ENCODE measurements around the gene PAGE2.

DNA sequence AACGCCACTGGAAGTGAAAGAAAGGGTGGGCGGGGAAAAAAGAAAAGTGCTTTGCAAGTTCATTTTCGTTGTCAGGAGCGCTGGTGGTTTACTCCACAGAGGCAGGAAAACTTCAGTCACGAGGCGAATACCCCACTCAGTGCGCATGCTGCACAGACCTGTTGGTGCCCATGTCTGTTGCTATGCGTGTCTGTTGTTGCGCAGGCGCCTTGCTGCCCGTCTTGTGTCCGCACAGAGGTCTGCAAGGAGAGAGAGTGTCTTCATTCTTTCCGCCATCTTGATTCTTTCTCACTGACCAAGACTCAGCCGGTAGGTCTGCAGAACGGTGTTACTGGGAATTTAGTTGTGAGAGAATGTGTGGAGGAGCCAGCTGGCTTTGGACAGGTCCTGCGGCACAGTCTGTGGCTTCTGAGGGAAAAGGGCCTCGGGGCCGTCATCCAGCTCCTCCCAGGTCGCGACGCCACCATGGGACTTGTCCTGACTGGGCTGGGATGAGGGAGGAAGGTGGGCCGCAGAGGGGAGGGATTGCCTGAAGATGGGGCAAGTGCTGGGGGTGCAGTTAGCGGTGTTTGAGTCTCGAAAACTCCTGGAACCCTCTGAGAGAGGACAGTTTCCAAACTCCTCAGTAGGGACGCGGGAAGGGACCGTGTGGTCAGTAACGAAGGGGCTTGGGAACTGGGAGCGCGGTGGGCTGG lies at the start of gene PAGE2:
- TF ChIP-seq CTCF (conservative IDR thresholded peaks at IDR 0.05; ENCODE audit: low read length) = no peak
- no peak for TF ChIP-seq EZH2phosphoT487 (IDR thresholded peaks at IDR 0.05; ENCODE audit: borderline replicate concordance, low read depth, low read length)
